Astrocyte of the spinal cord (primary cell): ENCODE measurements around the gene RFTN1.

Experiments used
- DNase-seq: peaks from one replicate; pipeline ENCODE4 v3.0.0; 2011; ENCODE audit warnings: low read depth, low spot score
- H3K4me3 ChIP-seq: 2 replicates; pipeline ENCODE4 v1.5.1; 2011; ENCODE audit warnings: low read depth, mild to moderate bottlenecking, low read length, moderate library complexity
- in situ Hi-C: cut with HindIII; loops from 2 replicates; pipeline ENCODE4 v1.10.0; 2017; ENCODE audit warnings: low sequenced_read_pairs
- TF ChIP-seq, protein P1 (sequence below): IDR thresholded peaks from 2 replicates; pipeline ENCODE4 v1.5.1; 2012; ENCODE audit warnings: low read depth, mild to moderate bottlenecking, low read length, inconsistent platforms

Gene RFTN1

DNA sequence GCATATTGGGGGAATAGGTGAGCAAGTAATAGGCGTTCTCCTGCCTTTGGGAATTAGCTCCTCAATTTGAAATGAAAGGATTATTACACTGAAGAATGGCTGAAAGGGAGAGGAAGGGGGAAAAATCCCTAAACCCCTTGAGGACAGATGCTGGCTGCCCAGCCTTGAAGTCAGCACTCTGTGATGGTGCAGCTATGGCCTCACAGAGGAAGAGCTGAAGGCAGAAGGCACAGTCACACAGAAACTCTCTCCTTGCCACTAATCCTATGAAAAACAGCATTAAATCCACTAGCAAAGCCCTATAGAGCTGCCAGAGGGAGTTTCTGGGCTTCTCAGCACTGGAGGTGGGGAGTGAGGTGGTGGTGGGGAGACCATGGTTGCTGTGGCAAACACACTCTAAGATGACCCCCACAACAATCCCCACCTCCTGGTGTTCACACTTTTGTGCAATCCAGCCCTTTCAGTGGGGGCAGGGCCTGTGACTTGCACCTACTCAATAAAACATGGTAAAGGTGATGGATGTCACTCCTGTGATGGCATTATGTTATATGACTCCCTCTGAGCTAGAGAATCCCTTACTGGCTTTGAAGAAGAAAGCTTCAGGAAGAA, 101.2 kb downstream of the RFTN1 start:
- DNase-seq: no peak
- H3K4me3 ChIP-seq: no peak overlapping the region
- TF ChIP-seq, protein P1, sequence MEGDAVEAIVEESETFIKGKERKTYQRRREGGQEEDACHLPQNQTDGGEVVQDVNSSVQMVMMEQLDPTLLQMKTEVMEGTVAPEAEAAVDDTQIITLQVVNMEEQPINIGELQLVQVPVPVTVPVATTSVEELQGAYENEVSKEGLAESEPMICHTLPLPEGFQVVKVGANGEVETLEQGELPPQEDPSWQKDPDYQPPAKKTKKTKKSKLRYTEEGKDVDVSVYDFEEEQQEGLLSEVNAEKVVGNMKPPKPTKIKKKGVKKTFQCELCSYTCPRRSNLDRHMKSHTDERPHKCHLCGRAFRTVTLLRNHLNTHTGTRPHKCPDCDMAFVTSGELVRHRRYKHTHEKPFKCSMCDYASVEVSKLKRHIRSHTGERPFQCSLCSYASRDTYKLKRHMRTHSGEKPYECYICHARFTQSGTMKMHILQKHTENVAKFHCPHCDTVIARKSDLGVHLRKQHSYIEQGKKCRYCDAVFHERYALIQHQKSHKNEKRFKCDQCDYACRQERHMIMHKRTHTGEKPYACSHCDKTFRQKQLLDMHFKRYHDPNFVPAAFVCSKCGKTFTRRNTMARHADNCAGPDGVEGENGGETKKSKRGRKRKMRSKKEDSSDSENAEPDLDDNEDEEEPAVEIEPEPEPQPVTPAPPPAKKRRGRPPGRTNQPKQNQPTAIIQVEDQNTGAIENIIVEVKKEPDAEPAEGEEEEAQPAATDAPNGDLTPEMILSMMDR: no peak
- in situ Hi-C loops: no loop called here

DNA sequence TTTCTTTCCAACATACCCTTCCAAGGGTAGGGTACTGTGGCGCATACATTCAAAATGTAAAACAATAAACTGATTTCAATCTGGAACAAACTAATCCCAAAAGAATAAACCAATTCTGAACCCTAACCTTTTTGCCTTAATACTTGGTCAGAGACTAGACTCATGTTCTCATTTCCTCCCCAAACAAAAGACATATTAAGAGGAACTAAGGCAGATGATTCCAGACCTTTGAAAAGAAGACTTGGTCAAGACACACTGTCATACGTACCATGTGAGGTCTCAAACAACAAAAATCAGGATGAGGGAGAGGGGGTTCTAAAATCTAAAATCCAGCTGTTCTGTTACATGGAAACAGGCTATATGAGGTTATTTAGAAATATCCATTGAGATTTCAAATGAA, 102.1 kb downstream of the RFTN1 start:
- H3K4me3 ChIP-seq: no peak overlapping the region
- in situ Hi-C loops: no loop called here
- DNase-seq: no peak
- TF ChIP-seq, protein P1: no peak

DNA sequence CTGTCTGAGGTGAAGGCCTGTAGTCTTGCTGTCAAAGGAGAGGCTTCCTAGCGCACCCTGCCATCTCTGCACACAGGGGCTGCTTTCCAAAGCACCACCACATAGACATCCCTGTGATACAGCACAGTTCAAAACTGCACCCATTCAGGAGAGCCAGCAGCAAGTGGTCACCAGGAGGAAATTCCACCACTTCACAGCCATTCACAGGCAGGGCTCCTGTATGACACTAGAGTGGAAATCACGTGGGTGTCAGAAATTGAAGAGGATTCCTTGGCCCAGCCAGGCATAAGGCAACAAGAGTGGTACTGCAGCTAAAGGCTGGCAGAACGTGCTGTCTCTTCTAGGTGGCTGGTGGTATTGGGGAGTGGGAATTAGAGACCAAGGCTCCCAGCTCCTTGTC, 102.8 kb downstream of the RFTN1 start:
- TF ChIP-seq, protein P1: no peak
- in situ Hi-C loops: no loop called here

DNA sequence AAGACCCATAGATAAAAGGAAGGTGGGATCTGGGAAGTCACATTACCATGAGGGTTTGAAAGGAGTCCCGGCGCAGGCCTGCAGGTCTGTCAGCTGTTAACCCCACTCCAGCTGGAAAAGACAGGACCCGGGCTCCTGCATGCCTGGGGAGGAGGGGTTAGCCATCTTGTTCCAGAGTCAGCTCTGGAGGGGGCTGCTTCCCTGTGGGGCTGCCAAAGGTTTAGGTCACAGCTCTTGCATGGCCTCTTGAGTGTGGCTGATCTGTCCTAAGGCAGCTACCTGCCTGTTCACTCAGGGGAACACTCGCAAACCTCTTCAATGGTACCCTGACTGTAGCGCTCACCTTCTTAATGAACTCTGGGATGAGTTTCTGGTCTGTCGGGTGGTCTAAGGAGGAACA, 104.5 kb downstream of the RFTN1 start:
- no peak overlapping the region for H3K4me3 ChIP-seq
- TF ChIP-seq, protein P1: no peak
- no peak for DNase-seq
- in situ Hi-C loops: no loop called here

More for the DNA sequence above, 102.8 kb downstream of the RFTN1 start:
- no peak overlapping the region for H3K4me3 ChIP-seq
- DNase-seq: no peak

DNA sequence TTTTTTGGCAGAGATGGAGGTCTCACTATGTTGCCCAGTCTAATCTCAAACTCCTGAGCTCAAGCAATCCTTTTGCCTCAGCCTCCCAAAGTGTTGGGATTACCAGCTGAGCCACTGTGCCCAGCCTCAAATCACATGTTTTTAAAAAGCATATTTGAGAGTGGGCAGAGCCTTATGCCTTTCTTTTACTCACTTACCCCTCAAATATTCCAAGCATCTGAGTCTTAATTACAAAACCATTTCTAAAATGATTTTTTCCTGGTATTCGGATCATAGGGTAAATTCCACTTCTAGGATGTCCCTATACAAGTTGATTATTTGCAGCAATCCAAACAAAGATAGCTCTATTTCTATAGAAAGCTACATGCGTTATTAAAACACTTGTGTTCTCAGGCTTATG, 106.1 kb downstream of the RFTN1 start:
- no peak for DNase-seq
- H3K4me3 ChIP-seq: no peak overlapping the region
- in situ Hi-C loops: no loop called here
- TF ChIP-seq, protein P1: no peak

DNA sequence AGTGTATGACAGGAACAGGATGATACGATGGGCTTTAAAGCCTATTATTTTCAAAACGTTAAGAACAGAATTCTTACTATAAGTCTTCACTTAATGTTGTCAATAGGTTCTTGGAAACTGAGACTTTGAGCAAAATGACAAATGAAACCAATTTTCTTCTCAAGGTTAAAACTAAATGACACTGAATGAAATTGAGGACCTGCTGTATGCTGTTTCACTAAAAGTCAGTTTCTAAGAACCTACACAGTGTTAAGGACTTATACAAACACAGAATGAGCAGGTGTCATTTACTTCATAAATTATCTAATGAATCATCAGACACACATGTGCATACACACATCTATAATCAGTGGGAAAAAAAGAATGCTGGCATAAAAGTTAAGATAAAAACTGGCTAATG, 106.9 kb downstream of the RFTN1 start:
- DNase-seq: no peak
- no peak overlapping the region for H3K4me3 ChIP-seq
- in situ Hi-C loops: no loop called here
- TF ChIP-seq, protein P1: no peak
